ENCODE measurements around the gene TLE1. TPM values are rescaled to one million over a fixed set of nuclear protein-coding genes. Genes with fewer than 3 reads are reported as not detected.

TLE1 gene
- total RNA-seq, 1 donor from 2014 or later: 75.1 TPM

- intact Hi-C loops (cut with DNase I): no loop called here
These were observed 110.7 kb downstream of the TLE1 start for GRCh38 chr9:81578606-81579005.

GRCh38 chr9:81575956-81576355, 113.4 kb downstream of the TLE1 start:
- no peaks in the 10 kb centered on the region for H3K4me1 ChIP-seq
- H3K4me3 ChIP-seq: no peak overlapping the region
- H3K9me3 ChIP-seq: no peaks in the 10 kb centered on the region
- no peaks in the 10 kb centered on the region for H3K27me3 ChIP-seq
- H3K36me3 ChIP-seq: no peaks in the 10 kb centered on the region
- no peak for TF ChIP-seq POLR2AphosphoS5 (IDR thresholded peaks at IDR 0.05; ENCODE audit: insufficient read depth in 1 of 2, low read depth in 1 of 2)
- TF ChIP-seq POLR2A (IDR thresholded peaks at IDR 0.05): no peak
- no peak for DNase-seq (ENCODE audit: extremely low spot score in 2 of 2)
- intact Hi-C loops (cut with DNase I): no loop called here
- no peak overlapping the region for H3K27ac ChIP-seq

More at GRCh38 chr9:81578606-81579005, 110.7 kb downstream of the TLE1 start:
- no peak for DNase-seq (ENCODE audit: extremely low spot score in 2 of 2)
- Histone ChIP-seq H3K27ac (no peak overlapping the region), H3K36me3 (peaks cover 0 to 4% of the 10 kb centered on the region in 2 donors), H3K9me3 (no peaks in the 10 kb centered on the region), H3K4me1 (no peaks in the 10 kb centered on the region), H3K27me3 (no peaks in the 10 kb centered on the region), H3K4me3 (no peak overlapping the region)
- TF ChIP-seq POLR2A (IDR thresholded peaks at IDR 0.05) (no peak), POLR2AphosphoS5 (IDR thresholded peaks at IDR 0.05; ENCODE audit: insufficient read depth in 1 of 2, low read depth in 1 of 2) (no peak)
- TF ChIP-seq, protein P1, sequence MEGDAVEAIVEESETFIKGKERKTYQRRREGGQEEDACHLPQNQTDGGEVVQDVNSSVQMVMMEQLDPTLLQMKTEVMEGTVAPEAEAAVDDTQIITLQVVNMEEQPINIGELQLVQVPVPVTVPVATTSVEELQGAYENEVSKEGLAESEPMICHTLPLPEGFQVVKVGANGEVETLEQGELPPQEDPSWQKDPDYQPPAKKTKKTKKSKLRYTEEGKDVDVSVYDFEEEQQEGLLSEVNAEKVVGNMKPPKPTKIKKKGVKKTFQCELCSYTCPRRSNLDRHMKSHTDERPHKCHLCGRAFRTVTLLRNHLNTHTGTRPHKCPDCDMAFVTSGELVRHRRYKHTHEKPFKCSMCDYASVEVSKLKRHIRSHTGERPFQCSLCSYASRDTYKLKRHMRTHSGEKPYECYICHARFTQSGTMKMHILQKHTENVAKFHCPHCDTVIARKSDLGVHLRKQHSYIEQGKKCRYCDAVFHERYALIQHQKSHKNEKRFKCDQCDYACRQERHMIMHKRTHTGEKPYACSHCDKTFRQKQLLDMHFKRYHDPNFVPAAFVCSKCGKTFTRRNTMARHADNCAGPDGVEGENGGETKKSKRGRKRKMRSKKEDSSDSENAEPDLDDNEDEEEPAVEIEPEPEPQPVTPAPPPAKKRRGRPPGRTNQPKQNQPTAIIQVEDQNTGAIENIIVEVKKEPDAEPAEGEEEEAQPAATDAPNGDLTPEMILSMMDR (IDR thresholded peaks at IDR 0.05): no peak

DNA sequence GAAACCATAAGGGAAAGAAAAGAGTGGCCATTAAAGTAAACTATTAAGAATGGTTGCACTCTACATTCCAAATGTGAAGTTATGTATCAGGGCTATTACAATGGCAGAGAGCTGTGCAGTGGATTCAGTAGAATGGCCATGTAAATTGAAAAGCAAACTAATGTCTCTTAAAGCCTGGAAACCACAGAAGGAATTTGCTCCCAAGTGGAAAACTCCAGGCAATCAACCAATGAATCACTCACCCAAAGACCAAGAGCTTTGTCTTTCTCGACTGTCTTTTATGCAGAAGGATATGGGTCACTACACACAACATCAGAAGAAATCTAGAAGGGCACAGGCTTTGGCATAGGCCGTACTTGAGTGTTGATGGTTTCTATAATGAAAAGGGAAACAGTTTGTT, 114.9 kb downstream of the TLE1 start:
- no peaks in the 10 kb centered on the region for H3K27me3 ChIP-seq
- H3K27ac ChIP-seq: no peak overlapping the region
- H3K9me3 ChIP-seq: no peaks in the 10 kb centered on the region
- H3K36me3 ChIP-seq: no peaks in the 10 kb centered on the region
- intact Hi-C loops (cut with DNase I): no loop called here
- no peak for DNase-seq (ENCODE audit: extremely low spot score in 2 of 2)
- no peak overlapping the region for H3K4me3 ChIP-seq
- TF ChIP-seq POLR2A (IDR thresholded peaks at IDR 0.05) (no peak), POLR2AphosphoS5 (IDR thresholded peaks at IDR 0.05; ENCODE audit: insufficient read depth in 1 of 2, low read depth in 1 of 2) (no peak)
- TF ChIP-seq, protein P1 (IDR thresholded peaks at IDR 0.05): no peak
- H3K4me1 ChIP-seq: no peaks in the 10 kb centered on the region

DNA sequence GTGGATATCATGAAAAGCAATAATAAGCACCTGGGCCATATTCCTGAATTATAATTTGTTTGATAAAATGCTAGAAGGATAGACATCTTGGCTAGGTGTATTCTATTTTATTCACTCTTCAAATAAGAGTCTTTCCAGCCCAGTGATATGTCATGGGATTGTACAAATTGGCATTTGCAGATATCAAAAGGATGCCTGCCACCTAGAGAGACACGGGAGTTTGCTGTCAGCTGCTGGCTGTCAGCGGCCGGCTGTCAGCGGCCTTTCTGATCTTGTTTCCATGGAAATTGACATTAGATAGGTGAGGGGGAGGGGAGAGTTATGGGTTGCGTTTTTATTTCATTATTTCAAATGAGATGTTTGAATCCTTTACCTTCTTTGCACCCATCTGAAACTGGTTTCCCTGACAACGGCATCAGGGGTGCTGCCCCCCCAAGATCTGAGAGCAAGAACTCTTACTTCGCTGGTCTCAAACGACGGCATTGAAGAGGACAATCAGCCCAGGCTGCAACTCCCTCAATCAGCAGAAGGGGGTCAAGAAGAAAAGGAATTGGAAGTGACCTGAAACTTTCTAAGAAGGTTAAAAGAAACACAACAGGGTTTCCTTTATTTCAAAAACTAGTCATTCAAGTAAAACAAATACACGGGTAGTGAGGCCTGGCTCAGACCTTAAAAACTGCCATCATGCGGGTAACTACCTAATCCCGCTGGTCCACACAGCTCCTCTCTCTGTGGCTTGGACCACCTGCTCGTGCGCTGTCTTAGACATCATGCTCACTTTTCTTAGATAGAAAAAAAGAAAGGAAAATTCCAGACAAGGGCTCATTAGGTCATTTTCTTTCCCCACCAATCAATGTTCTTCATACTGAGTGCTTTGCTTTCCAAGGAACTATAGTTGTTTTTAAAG, 115.7 kb downstream of the TLE1 start:
- Histone ChIP-seq H3K4me1 (no peaks in the 10 kb centered on the region), H3K27me3 (no peaks in the 10 kb centered on the region), H3K4me3 (no peak overlapping the region), H3K36me3 (no peaks in the 10 kb centered on the region), H3K9me3 (no peaks in the 10 kb centered on the region), H3K27ac (no peak overlapping the region)
- intact Hi-C loops (cut with DNase I): no loop called here
- DNase-seq (ENCODE audit: extremely low spot score in 2 of 2): no peak
- TF ChIP-seq POLR2AphosphoS5 (IDR thresholded peaks at IDR 0.05; ENCODE audit: insufficient read depth in 1 of 2, low read depth in 1 of 2) (no peak), POLR2A (IDR thresholded peaks at IDR 0.05) (no peak)
- TF ChIP-seq, protein P1 (IDR thresholded peaks at IDR 0.05): no peak

DNA sequence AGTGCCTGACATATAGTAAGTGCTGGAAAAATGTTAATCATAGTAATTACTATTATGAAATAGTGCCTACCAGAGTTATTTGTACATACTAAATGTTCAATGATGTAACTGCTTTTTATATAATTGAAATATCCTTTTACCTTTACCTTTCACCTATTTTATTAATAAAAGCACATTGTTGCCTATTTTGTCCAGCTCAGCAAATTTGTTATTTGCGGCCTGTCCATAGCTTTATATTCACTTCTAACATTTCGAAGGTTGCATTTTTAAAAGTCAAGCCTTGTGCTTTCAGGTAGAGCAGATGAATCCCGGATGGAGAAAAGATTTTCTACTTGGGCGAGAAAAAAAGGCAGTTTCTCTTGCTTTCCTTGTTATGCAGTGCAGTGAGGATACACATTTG, 119.3 kb downstream of the TLE1 start:
- intact Hi-C loops (cut with DNase I): no loop called here
- H3K9me3 ChIP-seq: no peaks in the 10 kb centered on the region
- DNase-seq (ENCODE audit: extremely low spot score in 2 of 2): no peak
- TF ChIP-seq POLR2AphosphoS5 (IDR thresholded peaks at IDR 0.05; ENCODE audit: insufficient read depth in 1 of 2, low read depth in 1 of 2) (no peak), POLR2A (IDR thresholded peaks at IDR 0.05) (no peak)
- TF ChIP-seq, protein P1 (IDR thresholded peaks at IDR 0.05): no peak
- no peaks in the 10 kb centered on the region for H3K4me1 ChIP-seq
- no peaks in the 10 kb centered on the region for H3K27me3 ChIP-seq
- H3K4me3 ChIP-seq: no peak overlapping the region
- no peak overlapping the region for H3K27ac ChIP-seq
- no peaks in the 10 kb centered on the region for H3K36me3 ChIP-seq
